H9 (cell line): Measurements from ENCODE around the gene BMPR2. TPM values are rescaled to one million over a fixed set of nuclear protein-coding genes. Genes with fewer than 3 reads are reported as not detected.

ENCODE experiments used
- DNase-seq: peaks from one replicate; pipeline ENCODE4 v3.0.0-alpha.2; 2017
- H2AFZ ChIP-seq: one replicate; pipeline ENCODE4 v1.6.1; 2013; ENCODE audit warnings: mild to moderate bottlenecking, low read length, control low read depth, moderate library complexity
- H2AK5ac ChIP-seq: 2 replicates; pipeline ENCODE4 v1.6.1; 2013; ENCODE audit warnings: low read length, control low read depth, mixed read lengths; ENCODE audit not compliant: insufficient read length
- H2BK120ac ChIP-seq: one replicate; pipeline ENCODE4 v1.6.1; 2013; ENCODE audit warnings: low read depth, mild to moderate bottlenecking, low read length, control low read depth, inconsistent platforms; ENCODE audit not compliant: poor library complexity, severe bottlenecking
- H2BK12ac ChIP-seq: 2 replicates; pipeline ENCODE4 v1.6.1; 2013; ENCODE audit warnings: low read length, control low read depth, mixed read lengths, low read depth; ENCODE audit not compliant: insufficient read length
- H2BK15ac ChIP-seq: 2 replicates; pipeline ENCODE4 v1.6.1; 2013; ENCODE audit warnings: low read depth, low read length, control low read depth
- H2BK20ac ChIP-seq: one replicate; pipeline ENCODE4 v1.6.1; 2013; ENCODE audit warnings: low read depth, mild to moderate bottlenecking, low read length, control low read depth, inconsistent platforms; ENCODE audit not compliant: poor library complexity, severe bottlenecking
- H2BK5ac ChIP-seq: 2 replicates; pipeline ENCODE4 v1.6.1; 2013; ENCODE audit warnings: low read length, control low read depth, mixed read lengths; ENCODE audit not compliant: insufficient read length
- H3K14ac ChIP-seq: 2 replicates; pipeline ENCODE4 v1.6.1; 2013; ENCODE audit warnings: low read length, control low read depth; ENCODE audit not compliant: insufficient read depth
- H3K18ac ChIP-seq: 2 replicates; pipeline ENCODE4 v1.6.1; 2013; ENCODE audit warnings: low read depth, mild to moderate bottlenecking, mixed read lengths, low read length, control low read depth; ENCODE audit not compliant: insufficient read length
- H3K23ac ChIP-seq: 2 replicates; pipeline ENCODE4 v1.6.1; 2013; ENCODE audit warnings: low read length, control low read depth, mixed read lengths, low read depth; ENCODE audit not compliant: insufficient read length
- H3K23me2 ChIP-seq: 2 replicates; pipeline ENCODE4 v1.6.1; 2013; ENCODE audit warnings: low read depth, mild to moderate bottlenecking, mixed read lengths, low read length, control low read depth; ENCODE audit not compliant: insufficient read length, poor library complexity, severe bottlenecking
- H3K27ac ChIP-seq: 2 replicates; pipeline ENCODE4 v1.5.1; 2013; ENCODE audit warnings: low read length, control low read depth, mixed read lengths, low read depth; ENCODE audit not compliant: insufficient read length
- H3K27me3 ChIP-seq: 2 replicates; pipeline ENCODE4 v1.6.1; 2013; ENCODE audit warnings: low read length, control low read depth, inconsistent platforms; ENCODE audit not compliant: insufficient read depth
- H3K4ac ChIP-seq: 2 replicates; pipeline ENCODE4 v1.6.1; 2013; ENCODE audit warnings: low read depth, mild to moderate bottlenecking, control low read depth, inconsistent platforms, low read length, moderate library complexity
- H3K4me1 ChIP-seq: 2 replicates; pipeline ENCODE4 v1.6.1; 2013; ENCODE audit warnings: low read length, control low read depth, inconsistent platforms; ENCODE audit not compliant: insufficient read depth
- H3K4me2 ChIP-seq: 2 replicates; pipeline ENCODE4 v1.6.1; 2013; ENCODE audit warnings: low read length, control low read depth, mixed read lengths; ENCODE audit not compliant: insufficient read length, insufficient read depth
- H3K56ac ChIP-seq: 2 replicates; pipeline ENCODE4 v1.6.1; 2013; ENCODE audit warnings: low read depth, mild to moderate bottlenecking, mixed read lengths, low read length, control low read depth; ENCODE audit not compliant: insufficient read length
- H3K79me1 ChIP-seq: 2 replicates; pipeline ENCODE4 v1.6.1; 2013; ENCODE audit warnings: low read depth, mild to moderate bottlenecking, moderate library complexity, low read length, control low read depth, inconsistent platforms; ENCODE audit not compliant: insufficient read depth, poor library complexity, severe bottlenecking
- H3K79me2 ChIP-seq: 2 replicates; pipeline ENCODE4 v1.6.1; 2013; ENCODE audit warnings: low read length, control low read depth, inconsistent platforms; ENCODE audit not compliant: insufficient read depth
- H3K9ac ChIP-seq: 2 replicates; pipeline ENCODE4 v1.6.1; 2013; ENCODE audit warnings: low read length, control low read depth, mixed read lengths; ENCODE audit not compliant: insufficient read length; ENCODE audit errors: extremely low read depth
- H3K9me3 ChIP-seq: one replicate; pipeline ENCODE4 v1.6.1; 2013; ENCODE audit warnings: low read depth, low read length, inconsistent platforms; ENCODE audit not compliant: control insufficient read depth
- H3T11ph ChIP-seq: one replicate; pipeline ENCODE4 v1.6.1; 2013; ENCODE audit warnings: mild to moderate bottlenecking, low read length, control low read depth, inconsistent platforms
- H4K20me1 ChIP-seq: one replicate; pipeline ENCODE4 v1.6.1; 2013; ENCODE audit not compliant: control insufficient read depth, insufficient read length, insufficient read depth
- H4K5ac ChIP-seq: 2 replicates; pipeline ENCODE4 v1.6.1; 2013; ENCODE audit warnings: low read depth, mild to moderate bottlenecking, mixed read lengths, low read length, control low read depth; ENCODE audit not compliant: insufficient read length
- H4K8ac ChIP-seq: replicated peaks from 2 replicates; pipeline ENCODE4 v1.6.1; 2013; ENCODE audit warnings: low read length, control low read depth, mixed read lengths, low read depth; ENCODE audit not compliant: insufficient read length
- H4K91ac ChIP-seq: 2 replicates; pipeline ENCODE4 v1.6.1; 2013; ENCODE audit warnings: low read depth, mild to moderate bottlenecking, moderate library complexity, mixed read lengths, low read length, control low read depth; ENCODE audit not compliant: insufficient read length
- H3K27ac Mint-ChIP-seq, 3 experiments: 2 replicates in 2 of 3; 3 replicates in 1 of 3; pipeline ENCODE4 v1.8.0; 2020 to 2021; ENCODE audit warnings: mixed read lengths in 3 of 3, mild to moderate bottlenecking in 1 of 3, moderate library complexity in 1 of 3
- H3K27me3 Mint-ChIP-seq: 2 replicates; pipeline ENCODE4 v1.8.0; 2021; ENCODE audit warnings: low read depth, mild to moderate bottlenecking, moderate library complexity, mixed read lengths
- H3K36me3 Mint-ChIP-seq, 3 experiments: 2 replicates in 2 of 3; 3 replicates in 1 of 3; pipeline ENCODE4 v1.8.0; 2020 to 2021; ENCODE audit warnings: low read depth in 3 of 3, mixed read lengths in 3 of 3; ENCODE audit not compliant: insufficient read depth in 1 of 3
- H3K4me1 Mint-ChIP-seq, 2 experiments: 2 replicates each; pipeline ENCODE4 v1.8.0; 2020; ENCODE audit warnings: mixed read lengths in 2 of 2
- H3K4me3 Mint-ChIP-seq, 2 experiments: 2 replicates in 1 of 2; 3 replicates in 1 of 2; pipeline ENCODE4 v1.8.0; 2020 to 2021; ENCODE audit warnings: mild to moderate bottlenecking in 2 of 2, mixed read lengths in 2 of 2, moderate library complexity in 1 of 2
- H3K9me3 Mint-ChIP-seq, 2 experiments: 2 replicates in 1 of 2; 3 replicates in 1 of 2; pipeline ENCODE4 v1.8.0; 2020; ENCODE audit warnings: mild to moderate bottlenecking in 2 of 2, mixed read lengths in 2 of 2, moderate library complexity in 1 of 2
- CTCF ChIP-seq: fragments of 200-600 bp; sonication (generic); conservative IDR thresholded peaks from 3 replicates; pipeline ENCODE4 v1.8.0; 2021; ENCODE audit warnings: antibody characterized with exemption, mild to moderate bottlenecking
- total RNA-seq: library from RNA; stranded (reverse); gene quantifications from 2 replicates; pipeline ENCODE4 v1.2.1, GENCODE V29; 2021

The BMPR2 gene
- total RNA-seq, 1 experiment from 2014 or later, result 17.3 TPM

DNA sequence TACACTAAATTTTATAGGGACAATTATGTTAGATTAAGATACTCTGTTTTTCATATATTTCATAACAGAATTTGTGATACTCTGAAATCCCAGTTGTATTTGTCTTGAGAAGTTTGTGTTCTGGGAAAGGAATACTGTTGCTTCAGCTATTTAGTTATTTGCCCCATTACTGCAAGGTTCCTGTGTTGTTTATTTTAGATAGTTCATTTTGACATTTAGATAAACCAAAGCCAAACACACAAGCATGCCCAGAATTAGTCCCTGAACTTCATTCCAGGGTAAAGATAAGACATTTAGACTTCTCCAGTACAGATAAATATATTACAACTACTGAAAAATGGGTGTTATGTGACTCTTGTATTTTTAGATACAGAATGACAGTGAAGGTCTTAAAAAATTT, 74.7 kb downstream of the BMPR2 start:
- Histone ChIP-seq H4K91ac (no peak overlapping the region), H3T11ph (no peak overlapping the region), H2BK15ac (no peak overlapping the region), H3K4ac (no peak overlapping the region), H2AK5ac (no peak overlapping the region), H3K9me3 (no peaks in the 10 kb centered on the region), H3K4me2 (no peak overlapping the region), H3K9ac (no peak overlapping the region), H2BK12ac (no peak overlapping the region), H3K79me2 (no peaks in the 10 kb centered on the region), H2BK120ac (no peak overlapping the region), H3K4me1 (no peaks in the 10 kb centered on the region), H3K79me1 (no peaks in the 10 kb centered on the region), H4K5ac (no peak overlapping the region), H3K14ac (no peak overlapping the region), H3K56ac (no peak overlapping the region), H2BK5ac (no peak overlapping the region), H3K27me3 (no peaks in the 10 kb centered on the region; the same call in 1 of the 2 replicates), H2BK20ac (no peak overlapping the region), H4K8ac (no peak overlapping the region), H3K27ac (no peak overlapping the region), H2AFZ (no peak overlapping the region), H3K18ac (no peak overlapping the region), H4K20me1 (no peaks in the 10 kb centered on the region), H3K23ac (no peak overlapping the region), H3K23me2 (no peaks in the 10 kb centered on the region)
- TF ChIP-seq CTCF, result no peak
- no peak for DNase-seq
- peaks cover 12 to 18% (median 16%) of the 10 kb centered on the region in 3 experiments for H3K36me3 Mint-ChIP-seq
- H3K27ac Mint-ChIP-seq, result no peak overlapping the region
- no peaks in the 10 kb centered on the region for H3K27me3 Mint-ChIP-seq
- H3K9me3 Mint-ChIP-seq, result peaks cover 6 to 11% of the 10 kb centered on the region in 2 experiments
- H3K4me3 Mint-ChIP-seq, result no peak overlapping the region
- no peaks in the 10 kb centered on the region for H3K4me1 Mint-ChIP-seq
